ENCODE data around the gene ASB8.

The ASB8 gene

DNA sequence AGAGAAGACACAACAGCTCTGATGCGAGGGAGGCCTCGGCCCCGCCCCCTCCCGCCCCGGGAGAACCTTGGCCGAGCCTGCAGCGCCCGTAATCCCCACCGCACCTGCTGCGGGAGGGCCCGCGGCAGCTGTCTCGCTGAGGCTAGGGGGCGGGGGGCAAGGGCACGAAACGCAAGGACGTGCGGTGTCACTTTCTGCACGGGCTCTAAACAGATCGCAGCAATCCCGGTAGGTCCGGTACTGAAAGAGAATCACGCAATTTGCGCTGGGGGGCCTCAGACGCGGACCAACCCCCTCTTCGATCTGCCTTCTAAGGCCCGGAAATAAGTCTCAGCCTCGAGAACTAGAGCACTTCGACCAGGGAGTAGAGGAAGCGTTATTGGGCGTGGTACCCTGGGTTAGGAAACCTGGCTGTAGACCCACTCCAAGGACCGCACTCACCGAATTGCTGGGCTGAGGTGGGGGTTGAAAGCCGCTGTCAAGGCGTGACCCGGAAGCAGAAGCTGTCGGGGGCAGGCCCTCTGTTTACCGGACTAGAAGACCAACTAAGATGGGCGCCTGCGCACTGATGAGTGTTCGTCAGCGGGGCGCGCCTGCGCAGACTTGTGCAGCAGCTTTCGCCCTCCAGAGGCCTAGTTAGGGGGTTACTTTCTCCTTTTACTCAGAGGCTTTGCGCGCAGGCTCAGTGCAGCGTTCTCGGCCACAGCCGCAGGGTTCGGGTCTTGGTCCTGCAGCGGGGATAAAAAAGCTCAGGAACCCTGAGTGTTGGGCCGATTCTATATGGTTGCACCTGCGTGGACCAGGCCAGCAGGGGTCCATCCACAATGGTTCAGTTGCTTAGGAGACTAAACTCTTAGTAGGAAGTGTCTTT lies at the start of gene ASB8:
Gene ASB8, minus strand, starts transcription at position 498 of the 871 bp plus-strand sequence. CDS start 4,019 bp downstream, outside the sequence.
- DNase-seq (ENCODE audit: low spot score) = peak; percentile 99

GRCh38 chr12:48203192-48203591 lies 45.9 kb upstream of the ASB8 start, which contains the start of gene OR10AD1:
Gene OR10AD1 (minus strand): TSS chr12:48203292. CDS start chr12:48203292, 0 bp downstream.
- DNase-seq (ENCODE audit: low spot score) = no peak

DNA sequence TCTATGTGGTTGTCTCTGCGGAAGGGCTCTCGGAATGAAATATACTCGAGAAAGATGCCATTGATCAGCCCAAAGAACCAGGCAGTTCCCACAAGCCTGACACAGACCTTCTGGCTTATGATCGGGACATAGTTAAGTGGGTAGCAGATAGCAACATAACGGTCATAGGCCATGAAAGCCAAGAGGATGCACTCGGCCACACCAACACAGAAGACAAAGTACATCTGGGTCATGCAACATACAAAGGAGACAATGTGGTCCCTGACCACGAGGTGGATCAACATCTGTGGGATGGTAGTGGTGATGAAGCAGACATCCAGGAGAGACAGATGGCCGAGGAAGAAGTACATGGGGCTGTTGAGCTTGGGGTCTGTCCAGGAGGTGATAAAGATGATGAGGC lies 45.5 kb upstream of the ASB8 start:
- no peak for DNase-seq (ENCODE audit: low spot score)

DNA sequence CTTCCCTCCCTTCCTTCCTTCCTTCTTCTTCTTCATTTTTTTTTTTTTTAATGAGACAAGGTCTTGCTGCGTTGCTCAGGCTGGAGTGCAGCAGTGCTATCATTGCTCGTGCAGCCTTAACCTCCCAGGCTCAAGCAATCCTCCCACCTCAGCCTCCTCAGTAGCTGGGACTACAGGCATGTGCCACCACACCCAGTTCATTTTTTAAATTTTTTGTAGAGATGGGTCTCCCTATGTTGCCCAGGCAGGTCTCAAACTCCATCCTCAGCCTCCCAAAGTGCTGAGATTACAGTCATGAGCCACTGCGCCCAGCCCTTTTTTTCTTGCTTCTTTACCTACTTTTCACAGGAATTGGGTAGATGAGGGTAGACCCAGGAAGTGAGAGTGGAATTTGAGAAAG lies 44.2 kb upstream of the ASB8 start:
- DNase-seq (ENCODE audit: low spot score) = no peak

GRCh38 chr12:48201091-48201490 lies 43.8 kb upstream of the ASB8 start:
- no peak for DNase-seq (ENCODE audit: low spot score)

- DNase-seq (ENCODE audit: low spot score) = no peak
Observed at GRCh38 chr12:48199774-48200221, 42.5 kb upstream of the ASB8 start.

- DNase-seq (ENCODE audit: low spot score) = no peak
Observed at GRCh38 chr12:48198985-48199384, 41.7 kb upstream of the ASB8 start.

DNA sequence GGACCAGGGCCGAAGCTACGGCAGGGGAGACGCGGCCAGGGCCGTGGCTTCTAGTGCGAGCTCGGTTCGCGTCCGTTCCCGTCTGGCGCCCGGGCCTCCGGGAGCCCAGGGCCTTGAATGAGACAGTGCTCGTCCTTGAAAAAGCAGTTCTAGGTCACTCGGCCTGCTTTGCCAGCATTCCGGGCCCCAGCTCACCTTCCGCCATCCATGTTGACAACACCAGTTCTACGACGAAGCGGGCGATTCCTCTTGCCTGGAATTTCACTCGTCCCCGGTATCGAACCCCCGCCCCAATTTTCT lies 41.3 kb upstream of the ASB8 start:
- no peak for DNase-seq (ENCODE audit: low spot score)

DNA sequence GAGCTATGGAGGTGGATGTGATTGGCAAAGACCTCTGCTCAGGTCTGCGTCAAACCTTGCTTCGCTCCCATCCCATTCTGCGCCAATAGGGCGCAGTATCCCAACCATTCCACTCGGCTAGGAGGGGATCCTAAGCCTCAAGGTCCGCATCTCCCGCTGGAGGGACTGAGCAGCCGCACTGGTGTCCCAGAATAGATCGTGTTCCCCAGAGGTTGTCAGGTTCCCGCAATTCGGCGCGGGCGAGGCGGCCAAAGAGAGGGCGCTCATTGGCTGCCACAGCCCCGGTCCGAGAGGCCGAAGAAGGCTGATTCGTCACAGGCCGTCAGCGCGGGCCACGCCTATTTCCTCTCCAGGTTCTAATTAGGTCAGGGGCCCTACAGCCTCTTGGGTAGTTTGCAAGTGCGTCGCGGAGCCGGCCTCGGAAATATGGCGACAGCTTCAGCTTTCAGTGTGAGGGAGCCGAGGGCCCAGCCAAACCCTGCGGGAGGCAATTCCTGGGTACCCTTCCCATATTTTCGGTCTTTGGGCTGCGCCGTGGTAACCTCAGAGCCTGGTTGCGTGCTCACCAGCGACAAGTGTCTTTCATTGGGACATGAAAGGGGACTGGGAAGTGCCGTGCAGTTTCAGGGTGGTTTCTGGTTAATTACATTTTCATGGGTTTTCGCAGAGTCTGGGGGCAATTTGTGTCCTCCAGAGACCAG lies 40.8 kb upstream of the ASB8 start:
- no peak for DNase-seq (ENCODE audit: low spot score)

- no peak for DNase-seq (ENCODE audit: low spot score)
Observed at GRCh38 chr12:48197549-48197970, 40.2 kb upstream of the ASB8 start.

DNA sequence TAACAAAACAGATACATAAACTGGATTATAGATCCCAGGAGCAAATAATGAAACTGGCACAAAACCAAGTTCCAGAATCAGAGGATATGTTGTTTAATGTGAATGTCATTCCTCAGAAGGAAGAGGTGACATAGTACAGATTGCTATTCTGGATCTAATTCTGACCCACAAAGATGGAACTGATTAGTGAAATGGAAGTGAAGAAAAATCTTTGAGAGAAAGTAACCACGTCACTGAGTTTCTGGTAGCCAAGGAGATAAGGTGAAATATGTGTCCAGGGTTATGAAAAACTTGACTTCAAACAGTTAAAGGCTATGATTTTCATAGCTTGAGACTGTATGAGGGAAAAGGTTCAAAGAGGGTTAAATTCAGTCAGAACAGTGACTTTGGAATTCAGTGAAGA lies 37.5 kb upstream of the ASB8 start:
- DNase-seq (ENCODE audit: low spot score) = no peak

DNA sequence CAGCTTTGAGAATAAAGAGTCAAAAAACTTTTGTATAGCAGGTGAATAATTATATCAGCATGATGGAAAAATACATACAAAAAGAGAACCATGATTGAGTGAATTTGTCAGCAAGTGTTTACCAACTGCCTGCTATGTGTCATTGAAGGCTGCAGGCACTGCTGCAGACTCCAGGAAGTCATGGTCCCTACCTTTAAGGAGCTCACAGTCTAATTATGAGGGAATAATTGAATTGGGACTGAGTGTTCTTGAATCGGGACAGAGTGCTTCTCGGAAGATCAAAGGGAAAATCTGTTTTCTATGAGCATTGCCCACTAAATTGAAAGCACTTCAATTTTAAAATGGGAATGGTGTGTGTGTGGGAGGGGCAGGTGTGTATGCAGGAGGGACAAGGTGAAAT lies 36.3 kb upstream of the ASB8 start:
- no peak for DNase-seq (ENCODE audit: low spot score)

GRCh38 chr12:48192861-48193260 lies 35.5 kb upstream of the ASB8 start:
- DNase-seq (ENCODE audit: low spot score) = no peak

DNA sequence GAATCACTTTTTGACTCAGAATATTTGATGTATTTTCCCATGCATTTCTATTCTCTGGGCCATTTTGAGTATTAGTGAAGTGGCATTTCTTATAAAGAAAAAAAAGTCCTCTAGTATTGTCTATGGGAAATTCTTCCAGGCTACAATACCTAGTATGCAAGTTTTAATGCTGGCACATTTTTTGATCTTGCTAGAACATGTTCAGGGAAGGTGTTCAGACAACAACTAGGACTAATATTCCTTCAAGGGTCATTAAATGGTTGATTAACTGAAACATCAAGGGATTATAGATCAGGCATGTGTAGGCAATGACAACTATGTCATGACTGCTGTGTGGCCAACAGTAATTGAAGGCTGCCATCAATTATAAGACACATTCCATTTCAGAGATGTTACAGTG lies 33.8 kb upstream of the ASB8 start:
- no peak for DNase-seq (ENCODE audit: low spot score)

DNA sequence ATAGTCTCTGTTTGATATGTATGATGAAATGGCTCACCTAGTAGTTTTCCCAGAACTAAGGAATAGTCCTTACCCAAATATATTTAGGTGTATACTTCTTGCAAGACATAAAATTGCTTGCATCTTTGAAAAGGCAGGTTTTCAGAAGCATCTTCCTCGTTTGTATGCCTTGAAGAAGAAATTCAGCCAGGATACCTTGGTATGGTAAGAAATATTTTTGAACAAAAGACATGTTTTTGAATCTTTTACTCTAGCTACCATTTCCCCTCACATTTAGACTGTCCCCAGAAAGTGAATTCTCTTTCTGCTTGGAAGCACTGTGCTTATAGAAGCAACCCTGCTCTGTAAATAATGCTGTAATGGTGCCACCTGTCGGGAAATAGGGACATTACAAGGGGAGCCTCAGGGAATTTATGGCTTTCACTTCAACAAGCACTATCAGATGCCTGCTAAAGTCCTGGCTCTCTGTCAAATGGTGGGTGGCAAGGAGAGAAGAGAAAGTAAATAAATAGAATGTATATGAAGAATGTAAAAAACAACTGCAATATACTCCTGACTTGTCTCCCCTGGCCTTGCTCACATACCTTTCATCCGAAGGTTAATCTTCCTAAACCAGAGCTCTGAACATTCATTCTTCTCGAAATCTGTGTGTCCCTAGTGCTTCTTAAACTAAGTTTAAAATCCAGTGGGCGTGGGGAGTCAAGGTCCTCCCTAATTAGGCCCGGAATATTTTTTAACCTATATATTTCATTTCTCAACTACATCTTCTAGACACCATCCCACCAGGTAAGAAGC lies 32.2 kb upstream of the ASB8 start:
- DNase-seq (ENCODE audit: low spot score) = peak; percentile 68

DNA sequence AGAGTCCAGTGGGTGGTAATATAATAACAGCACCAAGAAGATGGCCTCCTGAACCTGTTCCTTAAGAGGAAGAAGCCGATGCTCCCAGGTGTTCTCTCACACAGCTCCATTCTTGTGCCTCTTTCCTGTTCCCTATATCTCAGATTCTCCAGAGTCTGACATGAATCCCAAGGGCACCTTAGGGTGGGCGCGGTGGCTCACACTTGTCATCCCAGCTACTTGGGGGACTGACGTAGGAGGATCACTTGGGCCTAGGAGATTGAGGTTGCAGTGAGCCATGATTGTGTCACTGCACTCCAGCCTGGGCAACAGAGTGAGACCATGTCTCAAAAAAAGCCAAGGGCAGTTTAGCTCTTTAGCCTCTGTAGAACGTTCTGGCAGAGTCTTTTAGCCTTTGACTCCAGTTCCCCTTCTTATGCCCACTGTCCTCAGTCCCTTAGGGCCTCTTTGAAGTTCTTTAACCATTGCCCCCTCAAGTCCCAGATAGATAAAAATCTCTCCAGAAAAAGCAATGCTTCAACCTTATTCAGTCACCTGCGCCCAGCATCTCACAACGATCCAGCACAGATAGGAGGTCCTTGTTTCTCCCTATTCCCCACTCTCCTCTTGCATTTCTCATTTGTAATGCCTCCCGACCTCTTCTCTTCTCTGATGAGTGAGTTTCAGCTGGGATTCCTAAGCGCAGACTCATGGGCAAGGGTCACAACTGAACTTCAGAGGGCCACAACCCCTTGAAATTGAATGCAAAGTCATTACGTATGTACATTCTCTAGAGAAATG lies 30.8 kb upstream of the ASB8 start:
- no peak for DNase-seq (ENCODE audit: low spot score)

DNA sequence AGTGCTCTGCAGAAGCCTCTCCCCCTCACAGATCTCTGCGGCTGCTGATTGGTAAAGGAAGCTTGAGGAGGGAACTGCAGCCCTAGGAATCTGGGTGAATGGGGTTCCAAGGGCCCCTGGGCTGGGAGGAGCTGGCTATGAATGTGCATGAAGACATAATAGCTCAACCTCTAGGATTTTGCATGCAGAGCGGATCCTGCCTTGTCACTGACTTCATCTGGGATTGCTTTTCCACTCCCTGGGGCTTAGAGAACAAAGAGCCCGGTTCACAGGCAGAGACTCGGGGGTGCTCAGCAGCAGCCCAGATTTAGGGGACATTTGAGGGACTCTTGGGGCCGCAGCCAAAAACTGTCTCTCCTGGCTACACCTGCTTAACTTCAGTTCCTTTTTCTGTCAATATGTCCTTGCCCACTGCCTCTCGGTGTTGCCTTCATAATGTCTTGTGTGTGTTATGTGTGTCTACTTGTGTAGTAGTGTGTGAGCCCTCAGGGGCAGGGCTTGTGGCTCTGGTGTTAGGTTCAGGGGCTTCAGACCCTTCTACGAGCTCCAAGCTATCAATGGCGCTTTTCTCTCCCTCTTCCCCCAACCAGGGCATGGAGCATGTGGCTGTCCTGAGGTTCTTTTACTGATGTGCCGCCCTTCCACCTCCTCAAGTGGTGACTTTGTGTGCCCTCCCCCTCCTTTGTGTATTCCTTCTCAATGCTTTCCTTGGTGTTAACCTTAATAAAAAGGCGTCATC lies 28.0 kb upstream of the ASB8 start:
- DNase-seq (ENCODE audit: low spot score) = no peak

DNA sequence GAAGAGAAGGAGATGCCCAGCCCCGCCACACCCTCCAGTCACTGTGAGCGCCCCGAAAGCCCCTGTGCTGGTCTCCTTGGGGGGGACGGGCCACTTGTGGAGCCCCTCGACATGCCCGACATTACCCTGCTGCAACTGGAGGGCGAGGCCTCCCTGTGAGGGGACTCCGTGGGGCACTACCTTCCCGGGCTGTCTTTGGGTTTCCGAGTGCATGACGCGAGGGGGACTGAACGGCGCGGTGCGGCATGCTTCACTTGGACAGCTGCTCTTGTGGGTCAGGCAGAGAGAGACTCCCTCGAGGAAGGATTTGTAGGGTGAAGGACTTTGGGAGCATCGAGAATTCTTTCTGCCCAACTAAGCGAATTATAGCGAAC lies 27.2 kb upstream of the ASB8 start:
- no peak for DNase-seq (ENCODE audit: low spot score)

- no peak for DNase-seq (ENCODE audit: low spot score)
Observed at GRCh38 chr12:48183876-48184548, 26.7 kb upstream of the ASB8 start.

GRCh38 chr12:48183091-48183875 lies 26.0 kb upstream of the ASB8 start, which contains the start of gene CCDC184:
Gene CCDC184 (plus strand): TSS chr12:48183644. CDS start chr12:48184123, 479 bp downstream.
- DNase-seq (ENCODE audit: low spot score) = no peak

All from RKO (cell line).